Activated CD4-positive, CD25-positive, alpha-beta regulatory T cell treated with anti-CD3 and anti-CD28 coated beads, Interleukin-2, amount 50 U/mL, for 72 hours (primary cell): ENCODE results near the gene ZIC5.

Experiments used
- DNase-seq: peaks from one replicate; pipeline ENCODE4 v3.0.0; 2021

ZIC5 gene

GRCh38 chr13:99929866-99930265 is 41.7 kb downstream of the ZIC5 start:
- DNase-seq, result no peak

GRCh38 chr13:99926014-99926731 is 45.4 kb downstream of the ZIC5 start:
- no peak for DNase-seq

GRCh38 chr13:99923877-99924582 is 47.5 kb downstream of the ZIC5 start:
- DNase-seq, result no peak

- DNase-seq, result no peak
Observed at GRCh38 chr13:99922631-99923404, 48.7 kb downstream of the ZIC5 start.

GRCh38 chr13:99919132-99919531 is 52.4 kb downstream of the ZIC5 start:
- DNase-seq, result no peak

GRCh38 chr13:99916366-99917103 is 55.0 kb downstream of the ZIC5 start:
- DNase-seq, result no peak

- no peak for DNase-seq
Observed at GRCh38 chr13:99913167-99913566, 58.4 kb downstream of the ZIC5 start.
